Dermis microvascular lymphatic vessel endothelial cell (primary cell): Measurements from ENCODE around the gene ADM5. TPM values are rescaled to one million over a fixed set of nuclear protein-coding genes. Genes with fewer than 3 reads are reported as not detected.

Experiments
- DNase-seq, 2 donors: peaks; one replicate each; pipeline versions ENCODE4 v3.0.0 to v3.0.0-alpha.2; 2010; ENCODE audit warnings: low read depth in 2 of 2
- total RNA-seq: library from RNA; depleted of rRNA; stranded (reverse); fragments of >200 nt; gene quantifications from 2 replicates; pipeline ENCODE4 v1.2.1, GENCODE V29; 2014

The ADM5 gene
- total RNA-seq, 1 donor from 2014 or later = 0.26 TPM

- DNase-seq = no peak
These were observed 9.5 kb upstream of the ADM5 start for GRCh38 chr19:49679771-49680413.

- DNase-seq = peak; percentile 51 to 84
These were observed 8.7 kb upstream of the ADM5 start for GRCh38 chr19:49680421-49681351.

GRCh38 chr19:49681830-49682229 lies 7.6 kb upstream of the ADM5 start:
- DNase-seq = no peak

DNA sequence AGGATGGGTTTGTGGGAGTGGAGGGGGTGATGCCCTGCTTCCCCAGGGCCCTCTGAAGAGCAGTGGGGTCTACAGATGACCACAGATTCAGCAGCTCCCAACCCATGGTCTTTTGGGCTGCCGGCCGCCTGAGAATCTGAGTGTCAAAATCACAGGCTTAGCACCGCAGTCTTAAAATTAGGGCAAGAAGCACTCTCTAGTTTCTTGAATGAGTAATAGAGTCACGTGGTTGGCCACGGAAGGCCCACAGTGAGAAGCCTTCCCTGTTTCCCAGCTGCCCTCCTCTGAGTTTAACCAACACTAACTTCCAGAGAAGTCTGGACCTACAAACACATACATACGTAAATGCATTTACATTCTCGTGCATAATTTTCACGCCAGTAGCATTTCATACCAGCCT lies 7.1 kb upstream of the ADM5 start:
- no peak for DNase-seq

GRCh38 chr19:49683814-49684250 lies 5.6 kb upstream of the ADM5 start:
- DNase-seq = no peak

- no peak for DNase-seq
These were observed 5.0 kb upstream of the ADM5 start for GRCh38 chr19:49684251-49684982.

- DNase-seq = no peak
These were observed 4.3 kb upstream of the ADM5 start for GRCh38 chr19:49684983-49685553.

DNA sequence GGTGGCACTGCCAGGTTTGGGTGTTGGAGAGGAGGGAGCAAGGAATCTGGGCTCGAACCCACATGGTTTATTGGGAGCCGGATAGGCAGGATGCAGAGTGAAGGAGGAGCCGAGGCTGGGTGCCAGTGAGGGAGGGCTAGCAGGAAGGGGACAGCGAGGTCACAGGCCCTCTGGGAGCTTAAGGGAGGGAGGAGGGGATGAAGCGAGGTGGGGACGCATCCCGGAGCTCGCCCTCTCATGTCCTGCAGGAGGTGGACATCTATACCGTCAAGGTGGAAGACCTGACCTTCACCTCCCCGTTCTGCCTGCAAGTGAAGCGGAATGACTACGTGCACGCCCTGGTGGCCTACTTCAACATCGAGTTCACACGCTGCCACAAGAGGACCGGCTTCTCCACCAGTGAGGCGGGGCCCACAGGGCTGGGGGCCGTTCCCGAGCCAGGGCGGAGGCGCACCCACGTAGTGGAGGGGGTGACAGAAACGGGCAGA lies 3.5 kb upstream of the ADM5 start:
- no peak for DNase-seq

GRCh38 chr19:49686503-49687088 lies 2.8 kb upstream of the ADM5 start:
- DNase-seq = no peak

- DNase-seq = no peak
These were observed 2.2 kb upstream of the ADM5 start for GRCh38 chr19:49687150-49687549.

GRCh38 chr19:49687566-49688316 lies 1.7 kb upstream of the ADM5 start:
- DNase-seq = peak in 1 of 2 donors; percentile 78

DNA sequence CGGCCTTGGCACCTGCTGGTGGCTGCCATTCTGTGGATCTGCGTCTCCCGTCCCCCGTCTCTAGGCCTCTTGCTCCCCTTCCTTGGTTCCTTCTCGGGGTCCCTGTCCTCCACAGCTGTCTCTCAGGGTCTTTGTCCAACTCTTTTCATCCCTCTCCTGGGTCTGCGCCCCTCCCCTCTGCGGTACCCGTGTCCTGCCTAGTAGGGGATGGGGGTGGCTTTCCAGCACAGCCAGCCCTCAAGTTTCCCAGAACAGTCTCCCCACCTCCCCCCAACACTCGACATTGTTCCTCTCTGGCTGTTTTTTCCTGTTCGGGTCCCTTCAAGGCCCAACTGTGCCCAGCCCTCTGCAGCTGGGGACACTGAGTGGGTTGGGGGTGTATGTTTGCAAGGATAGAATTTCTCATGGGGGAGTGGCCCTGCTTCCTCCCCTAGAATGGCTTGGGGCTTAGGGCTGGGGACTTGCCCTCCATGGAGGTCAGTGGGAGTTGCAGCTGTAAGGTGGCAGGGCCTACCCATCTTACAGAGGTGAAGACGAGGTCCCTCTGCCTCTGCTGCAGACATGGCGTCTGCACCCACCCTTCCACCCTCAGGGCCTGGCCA lies 762 bp upstream of the ADM5 start:
- peak in 1 of 2 donors; percentile 33 for DNase-seq

- peak in 1 of 2 donors; percentile 28 for DNase-seq
These were observed 773 bp downstream of the ADM5 start for GRCh38 chr19:49690079-49690655.

- DNase-seq = peak in 1 of 2 donors; percentile 84
These were observed 1.4 kb downstream of the ADM5 start, which contains the start of gene CPT1C for GRCh38 chr19:49690656-49691242. TSS of gene CPT1C (plus strand) at chr19:49691116. CDS start at chr19:49692253, 1,137 bp downstream.

DNA sequence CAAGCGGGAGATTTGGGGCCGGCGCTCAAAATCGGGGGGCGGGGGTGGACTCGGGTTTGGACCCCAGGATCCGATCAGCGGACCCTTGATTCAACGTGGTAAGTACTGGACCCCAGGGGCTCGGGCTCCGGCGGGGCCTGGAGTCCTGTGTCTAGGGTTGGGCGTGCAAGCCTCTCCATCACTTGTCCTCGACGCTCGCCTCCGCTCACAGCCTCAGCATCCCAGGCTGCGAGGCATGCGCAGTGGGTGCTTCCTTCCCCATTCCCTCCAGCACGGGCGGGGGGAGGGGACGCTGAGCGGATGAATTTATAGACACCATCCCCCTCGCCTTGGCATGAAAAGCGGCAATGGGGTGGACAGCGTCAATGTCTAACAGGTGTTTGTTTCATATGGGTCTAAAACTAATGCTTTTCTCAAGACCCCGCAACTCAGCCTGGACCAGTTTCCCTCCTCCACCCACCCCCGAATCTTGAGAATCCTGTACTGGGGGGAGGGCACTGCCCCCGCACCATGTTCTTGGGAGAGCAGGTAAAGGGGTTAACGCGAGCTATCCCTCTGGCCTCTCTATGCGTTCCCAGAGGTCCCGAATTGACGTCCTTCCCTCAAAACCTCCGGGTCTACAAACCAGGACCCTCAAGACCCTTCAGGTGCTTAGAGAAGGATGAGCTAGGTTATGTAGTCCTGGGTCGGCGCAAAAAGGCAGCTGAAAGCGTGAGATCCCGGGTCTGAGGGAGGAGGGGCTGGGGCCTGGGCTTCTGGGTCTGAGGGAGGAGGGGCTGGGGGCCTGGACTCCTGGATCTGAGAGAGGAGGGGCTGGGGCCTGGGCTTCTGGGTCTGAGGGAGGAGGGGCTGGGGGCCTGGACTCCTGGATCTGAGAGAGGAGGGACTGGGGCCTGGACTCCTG lies 2.1 kb downstream of the ADM5 start:
- peak in 1 of 2 donors; percentile 62 for DNase-seq

DNA sequence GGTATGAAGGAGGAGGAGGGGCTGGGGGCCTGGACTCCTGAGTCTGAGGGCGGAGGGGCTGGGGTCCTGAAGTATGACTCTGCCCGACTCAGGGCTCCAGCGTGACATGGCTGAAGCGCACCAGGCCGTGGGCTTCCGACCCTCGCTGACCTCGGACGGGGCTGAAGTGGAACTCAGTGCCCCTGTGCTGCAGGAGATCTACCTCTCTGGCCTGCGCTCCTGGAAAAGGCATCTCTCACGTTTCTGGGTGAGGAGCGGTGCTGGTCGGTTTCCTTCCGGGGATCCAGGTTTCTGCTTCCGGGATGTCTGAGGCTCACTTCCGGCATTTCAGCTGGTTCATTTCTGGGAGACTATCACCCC lies 2.7 kb downstream of the ADM5 start:
- DNase-seq = no peak

GRCh38 chr19:49696115-49696514 lies 6.7 kb downstream of the ADM5 start:
- no peak for DNase-seq

DNA sequence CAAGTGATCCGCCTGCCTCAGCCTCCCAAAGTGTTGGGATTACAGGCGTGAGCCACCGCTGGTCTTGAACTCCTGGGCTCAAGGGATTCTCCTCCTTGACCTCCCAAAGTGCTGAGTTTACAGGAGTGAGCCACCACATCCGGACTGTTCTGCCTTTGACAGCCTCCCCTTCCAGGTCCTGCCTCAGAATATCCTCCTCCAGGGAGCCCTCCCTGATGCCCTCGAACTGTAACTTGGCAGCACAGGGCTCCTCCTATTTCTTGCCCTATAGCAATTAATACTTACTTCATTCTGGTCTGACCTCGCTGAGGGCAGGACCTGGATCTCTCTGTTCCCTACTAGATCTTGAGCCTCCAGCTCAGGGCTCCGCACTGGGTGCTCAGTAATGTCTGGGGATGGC lies 7.5 kb downstream of the ADM5 start:
- DNase-seq = no peak
